ENCODE data around the gene TMEM239.

Gene TMEM239

GRCh38 chr20:2796011-2796660 lies 20.0 kb upstream of the TMEM239 start:
- no peaks in the 10 kb centered on the region for H3K9me3 Mint-ChIP-seq
- H3K4me1 Mint-ChIP-seq (ENCODE audit: low read depth) = peaks cover 22% of the 10 kb centered on the region
- H3K27me3 Mint-ChIP-seq = peaks cover 30% of the 10 kb centered on the region
- no peak overlapping the region for H3K27ac Mint-ChIP-seq
- no peak overlapping the region for H3K4me3 Mint-ChIP-seq
- peaks cover 4% of the 10 kb centered on the region for H3K36me3 Mint-ChIP-seq (ENCODE audit: low read depth)

DNA sequence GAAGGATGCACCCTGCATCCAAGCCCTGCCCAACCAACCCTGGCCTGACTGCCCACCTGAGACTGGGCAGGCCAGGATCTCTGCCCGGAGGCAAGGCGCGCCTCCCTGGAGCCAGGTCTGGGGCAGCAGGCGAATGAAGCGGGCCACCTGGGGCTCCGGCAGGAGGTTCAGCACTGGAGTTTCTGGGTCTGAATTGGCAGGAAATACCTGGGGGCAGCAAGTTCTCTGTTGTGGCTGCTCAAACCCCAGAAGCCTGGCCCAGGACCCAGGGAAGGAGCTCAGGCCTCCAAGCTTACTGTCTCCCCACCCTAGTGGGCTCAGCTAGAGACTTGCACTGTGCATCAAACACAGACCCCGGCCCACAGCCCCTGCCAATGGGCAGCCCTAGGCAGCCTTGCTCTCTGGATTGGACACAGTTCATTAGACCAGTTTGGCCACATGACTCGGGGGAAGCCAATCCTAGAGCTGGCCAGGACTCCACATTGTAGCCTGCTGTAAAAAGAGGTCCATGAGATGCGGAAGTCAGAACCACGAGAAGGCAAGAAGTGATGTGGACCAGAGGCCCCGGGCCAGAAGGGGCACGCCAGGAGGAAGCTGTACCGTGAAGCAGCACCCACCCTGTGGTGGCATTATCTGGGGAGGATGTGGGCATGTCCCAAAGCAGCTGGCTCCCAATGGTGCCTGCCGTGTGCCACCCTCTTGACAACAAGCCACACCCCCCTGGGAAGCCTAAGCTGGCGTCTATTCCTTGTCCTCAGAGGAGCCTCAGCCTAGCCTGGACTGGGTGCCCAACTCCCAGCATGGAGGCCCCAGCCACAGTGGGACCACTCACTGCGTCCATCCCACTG lies 18.8 kb upstream of the TMEM239 start:
- H3K9me3 Mint-ChIP-seq = no peaks in the 10 kb centered on the region
- H3K36me3 Mint-ChIP-seq (ENCODE audit: low read depth) = peaks cover 4% of the 10 kb centered on the region
- no peak overlapping the region for H3K4me3 Mint-ChIP-seq
- no peak overlapping the region for H3K27ac Mint-ChIP-seq
- peaks cover 38% of the 10 kb centered on the region for H3K27me3 Mint-ChIP-seq
- peaks cover 27% of the 10 kb centered on the region for H3K4me1 Mint-ChIP-seq (ENCODE audit: low read depth)

- Mint-ChIP-seq H3K27me3 (peaks cover 45% of the 10 kb centered on the region), H3K4me3 (no peak overlapping the region), H3K9me3 (no peaks in the 10 kb centered on the region), H3K27ac (no peak overlapping the region), H3K36me3 (ENCODE audit: low read depth) (peaks cover 4% of the 10 kb centered on the region), H3K4me1 (ENCODE audit: low read depth) (peaks cover 27% of the 10 kb centered on the region)
These were observed 17.9 kb upstream of the TMEM239 start for GRCh38 chr20:2798095-2798805.

DNA sequence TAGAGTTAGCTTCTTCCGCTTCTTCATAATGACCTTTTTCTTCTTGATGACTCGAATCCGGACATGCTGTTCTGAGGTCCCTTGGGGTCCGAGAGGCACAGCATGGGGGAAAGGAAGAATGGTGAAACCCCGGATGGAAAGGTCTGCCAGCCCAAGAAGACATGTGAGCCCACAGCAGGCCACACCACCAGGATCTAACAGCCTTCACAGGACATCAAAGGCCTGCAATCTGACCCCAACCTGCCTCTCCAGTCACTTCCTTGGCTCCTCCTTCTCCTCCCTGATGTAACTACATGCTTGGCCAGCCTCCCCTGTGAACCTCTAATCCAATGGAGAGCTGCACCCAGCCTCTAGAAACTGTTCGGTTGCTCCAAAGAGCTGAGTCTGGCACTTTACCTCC lies 17.4 kb upstream of the TMEM239 start:
- no peaks in the 10 kb centered on the region for H3K9me3 Mint-ChIP-seq
- H3K4me3 Mint-ChIP-seq = no peak overlapping the region
- H3K27ac Mint-ChIP-seq = no peak overlapping the region
- peaks cover 48% of the 10 kb centered on the region for H3K27me3 Mint-ChIP-seq
- H3K36me3 Mint-ChIP-seq (ENCODE audit: low read depth) = peaks cover 4% of the 10 kb centered on the region
- H3K4me1 Mint-ChIP-seq (ENCODE audit: low read depth) = peaks cover 27% of the 10 kb centered on the region

GRCh38 chr20:2799271-2799670 lies 16.9 kb upstream of the TMEM239 start:
- Mint-ChIP-seq H3K9me3 (no peaks in the 10 kb centered on the region), H3K36me3 (ENCODE audit: low read depth) (peaks cover 4% of the 10 kb centered on the region), H3K4me1 (ENCODE audit: low read depth) (peaks cover 27% of the 10 kb centered on the region), H3K27ac (peak overlapping the region; percentile 92), H3K4me3 (peak overlapping the region; percentile 89), H3K27me3 (peaks cover 52% of the 10 kb centered on the region)

- Mint-ChIP-seq H3K4me1 (ENCODE audit: low read depth) (peaks cover 27% of the 10 kb centered on the region), H3K4me3 (peak overlapping the region; percentile 89), H3K27ac (peak overlapping the region; percentile 92), H3K9me3 (no peaks in the 10 kb centered on the region), H3K36me3 (ENCODE audit: low read depth) (peaks cover 4% of the 10 kb centered on the region), H3K27me3 (peaks cover 56% of the 10 kb centered on the region)
These were observed 16.3 kb upstream of the TMEM239 start for GRCh38 chr20:2799688-2800520.

GRCh38 chr20:2800521-2801285 lies 15.5 kb upstream of the TMEM239 start, which contains the start of gene CPXM1:
Gene CPXM1, minus strand, starts transcription at chr20:2800627. Its CDS starts 55 bp downstream, at chr20:2800572.
- Mint-ChIP-seq H3K4me1 (ENCODE audit: low read depth) (peaks cover 27% of the 10 kb centered on the region), H3K27me3 (peaks cover 56% of the 10 kb centered on the region), H3K27ac (peak within 1 kb of the TSS; percentile 92), H3K9me3 (no peaks in the 10 kb centered on the region), H3K4me3 (peak within 1 kb of the TSS; percentile 89), H3K36me3 (ENCODE audit: low read depth) (peaks cover 4% of the 10 kb centered on the region)

DNA sequence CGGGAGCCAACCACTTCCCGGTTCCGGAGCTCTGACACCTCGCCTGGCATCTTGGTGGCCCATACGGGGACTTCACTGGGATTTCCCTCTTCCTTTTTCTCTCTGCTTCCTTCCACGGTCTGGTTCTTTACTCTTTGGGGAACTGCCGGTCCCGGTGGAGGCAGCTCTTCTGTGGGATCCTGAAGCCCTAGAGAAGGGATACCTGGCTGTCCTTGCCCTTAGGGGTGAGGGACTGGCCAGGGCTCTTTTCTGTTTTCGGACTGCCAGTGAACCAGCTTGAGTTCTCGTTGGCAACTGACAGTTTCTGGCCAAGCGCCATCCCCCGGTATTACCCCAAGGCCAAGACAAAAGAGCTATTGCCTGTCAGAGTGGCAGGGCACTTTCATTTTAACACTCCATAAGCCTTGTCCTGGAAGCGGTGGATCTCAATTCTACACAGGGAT lies 14.9 kb upstream of the TMEM239 start:
- Mint-ChIP-seq H3K9me3 (no peaks in the 10 kb centered on the region), H3K36me3 (ENCODE audit: low read depth) (peaks cover 4% of the 10 kb centered on the region), H3K27me3 (peaks cover 61% of the 10 kb centered on the region), H3K27ac (peak overlapping the region; percentile 74), H3K4me1 (ENCODE audit: low read depth) (peaks cover 27% of the 10 kb centered on the region), H3K4me3 (peak overlapping the region; percentile 73)

DNA sequence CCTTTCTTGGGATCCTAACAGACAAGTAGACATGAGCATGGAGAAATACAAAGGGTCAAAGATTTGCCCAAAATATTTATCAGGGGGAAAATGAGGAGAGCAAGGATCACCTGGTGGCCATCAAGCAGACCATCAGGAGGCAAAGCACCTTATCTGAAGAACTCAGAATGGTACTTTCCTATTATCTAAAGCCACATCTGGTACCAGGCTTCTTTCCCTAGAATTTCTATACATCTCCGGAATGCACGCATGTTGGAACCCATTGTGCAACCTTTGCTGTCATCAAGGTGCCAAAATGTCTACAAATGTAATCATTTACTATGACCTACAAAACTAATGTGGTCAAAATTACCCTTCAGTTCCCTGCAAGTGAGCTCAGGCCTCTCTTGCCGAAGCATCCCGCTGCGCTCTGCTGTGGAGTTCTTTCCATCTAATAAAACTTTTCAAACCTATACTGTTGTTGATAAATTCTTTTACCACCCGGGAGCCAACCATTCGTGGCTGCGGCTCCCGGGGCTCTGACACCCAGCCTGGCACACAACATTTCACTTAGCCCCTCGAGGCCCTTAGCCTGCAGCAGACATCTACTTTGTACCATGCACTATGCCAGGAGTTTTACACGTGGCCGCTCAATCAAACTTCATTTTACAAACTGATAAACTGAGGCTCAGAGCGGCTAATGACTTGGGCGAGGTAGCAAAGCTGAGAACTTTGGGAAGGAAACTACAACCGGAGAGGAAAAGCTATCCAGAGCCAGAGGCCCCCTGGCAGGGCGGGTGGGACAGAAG lies 11.9 kb upstream of the TMEM239 start:
- H3K4me3 Mint-ChIP-seq = no peak overlapping the region
- no peak overlapping the region for H3K27ac Mint-ChIP-seq
- H3K27me3 Mint-ChIP-seq = peaks cover 60% of the 10 kb centered on the region
- peaks cover 4% of the 10 kb centered on the region for H3K36me3 Mint-ChIP-seq (ENCODE audit: low read depth)
- no peaks in the 10 kb centered on the region for H3K9me3 Mint-ChIP-seq
- H3K4me1 Mint-ChIP-seq (ENCODE audit: low read depth) = peaks cover 21% of the 10 kb centered on the region

GRCh38 chr20:2804852-2805688 lies 11.1 kb upstream of the TMEM239 start:
- Mint-ChIP-seq H3K9me3 (no peaks in the 10 kb centered on the region), H3K4me3 (no peak overlapping the region), H3K27ac (no peak overlapping the region), H3K27me3 (peaks cover 53% of the 10 kb centered on the region), H3K36me3 (ENCODE audit: low read depth) (peaks cover under 1% of the 10 kb centered on the region), H3K4me1 (ENCODE audit: low read depth) (peaks cover 13% of the 10 kb centered on the region)

DNA sequence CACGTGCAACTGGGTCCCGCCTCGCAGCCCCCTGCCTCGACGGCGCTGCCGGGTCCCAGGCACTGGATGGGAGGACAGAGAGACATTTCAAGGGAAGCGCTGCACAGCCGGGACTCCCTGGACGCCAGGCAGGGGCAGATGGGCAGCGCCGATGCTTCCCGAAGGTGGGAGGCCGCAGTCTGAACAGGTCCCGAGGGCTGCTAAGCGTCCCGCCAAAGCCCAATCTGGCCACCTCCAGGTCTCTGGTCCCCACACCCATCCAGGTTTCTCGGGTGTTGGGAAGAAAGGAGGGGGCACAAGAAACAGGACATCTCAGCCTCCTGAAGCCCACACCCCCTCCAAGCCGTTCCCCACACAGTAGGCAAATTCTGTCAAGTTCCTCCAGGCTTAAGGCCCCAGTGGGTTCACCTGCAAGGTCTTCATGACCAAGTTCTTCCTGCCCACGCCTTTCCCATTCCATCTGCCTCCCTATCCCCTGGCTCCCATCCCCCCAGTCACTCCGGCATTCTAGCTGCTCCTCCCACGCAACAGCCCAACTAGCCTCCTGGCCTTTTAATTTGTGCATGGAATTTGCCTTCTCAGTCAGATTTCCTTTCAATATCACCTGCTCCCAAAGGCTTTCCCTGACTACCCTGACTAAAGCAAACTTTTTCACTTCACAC lies 10.3 kb upstream of the TMEM239 start:
- peaks cover 49% of the 10 kb centered on the region for H3K27me3 Mint-ChIP-seq
- H3K36me3 Mint-ChIP-seq (ENCODE audit: low read depth) = no peaks in the 10 kb centered on the region
- H3K4me1 Mint-ChIP-seq (ENCODE audit: low read depth) = peaks cover 8% of the 10 kb centered on the region
- no peak overlapping the region for H3K4me3 Mint-ChIP-seq
- H3K27ac Mint-ChIP-seq = no peak overlapping the region
- H3K9me3 Mint-ChIP-seq = no peaks in the 10 kb centered on the region

GRCh38 chr20:2806351-2806701 lies 9.8 kb upstream of the TMEM239 start:
- no peak overlapping the region for H3K4me3 Mint-ChIP-seq
- no peaks in the 10 kb centered on the region for H3K36me3 Mint-ChIP-seq (ENCODE audit: low read depth)
- no peak overlapping the region for H3K27ac Mint-ChIP-seq
- peaks cover 3% of the 10 kb centered on the region for H3K4me1 Mint-ChIP-seq (ENCODE audit: low read depth)
- no peaks in the 10 kb centered on the region for H3K9me3 Mint-ChIP-seq
- H3K27me3 Mint-ChIP-seq = peaks cover 49% of the 10 kb centered on the region

Measured in stimulated activated naive CD8-positive, alpha-beta T cell treated with anti-CD3 and anti-CD28 coated beads, Interleukin-15, Interleukin-2, amounts not matched to agents 100 ng/mL and 50 ng/mL, for 24 hours (primary cell).